8988T (cell line): ENCODE results near the gene TSKS.

Experiments
- DNase-seq: peaks from one replicate; pipeline ENCODE4 v3.0.0; 2011

TSKS gene

DNA sequence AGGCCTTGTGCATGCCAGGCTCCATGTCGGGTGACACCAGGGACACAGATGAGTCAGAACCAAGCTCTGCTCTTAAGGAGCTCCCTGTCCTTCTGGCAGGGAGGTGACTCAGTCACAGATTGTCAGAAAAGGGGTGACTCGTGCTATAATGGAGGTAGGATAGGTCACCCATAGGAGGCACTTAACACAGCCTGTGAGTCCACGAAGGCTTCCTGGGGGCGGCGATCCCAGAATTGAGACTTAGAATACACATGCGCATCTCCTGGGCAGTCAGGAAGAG lies 30.4 kb upstream of the TSKS start:
- DNase-seq = no peak

- no peak for DNase-seq
These were observed 29.9 kb upstream of the TSKS start for GRCh38 chr19:49792829-49793560.

- no peak for DNase-seq
These were observed 28.8 kb upstream of the TSKS start for GRCh38 chr19:49791776-49792445.

DNA sequence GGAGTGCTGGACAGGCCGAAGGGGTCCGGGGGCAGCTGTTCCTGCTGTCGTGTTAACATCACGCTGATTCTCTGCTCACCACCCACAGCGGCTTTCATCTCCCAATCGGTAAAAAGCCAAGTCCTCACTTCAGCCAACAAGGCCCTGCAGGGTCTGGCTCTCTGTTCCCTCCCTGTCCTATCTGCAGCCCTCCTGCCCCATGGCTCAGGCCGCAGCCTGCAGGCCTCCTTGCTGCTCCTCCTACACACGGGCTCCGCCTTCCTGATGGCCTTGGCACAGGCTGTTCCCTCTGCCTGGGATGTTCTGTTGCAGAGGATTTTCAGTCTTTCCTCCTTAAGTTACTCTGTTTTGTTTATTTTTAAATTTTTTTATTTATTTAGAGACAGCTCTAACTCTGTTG lies 27.8 kb upstream of the TSKS start:
- no peak for DNase-seq

GRCh38 chr19:49788857-49789256 lies 25.8 kb upstream of the TSKS start:
- no peak for DNase-seq

GRCh38 chr19:49787746-49788145 lies 24.6 kb upstream of the TSKS start:
- no peak for DNase-seq

DNA sequence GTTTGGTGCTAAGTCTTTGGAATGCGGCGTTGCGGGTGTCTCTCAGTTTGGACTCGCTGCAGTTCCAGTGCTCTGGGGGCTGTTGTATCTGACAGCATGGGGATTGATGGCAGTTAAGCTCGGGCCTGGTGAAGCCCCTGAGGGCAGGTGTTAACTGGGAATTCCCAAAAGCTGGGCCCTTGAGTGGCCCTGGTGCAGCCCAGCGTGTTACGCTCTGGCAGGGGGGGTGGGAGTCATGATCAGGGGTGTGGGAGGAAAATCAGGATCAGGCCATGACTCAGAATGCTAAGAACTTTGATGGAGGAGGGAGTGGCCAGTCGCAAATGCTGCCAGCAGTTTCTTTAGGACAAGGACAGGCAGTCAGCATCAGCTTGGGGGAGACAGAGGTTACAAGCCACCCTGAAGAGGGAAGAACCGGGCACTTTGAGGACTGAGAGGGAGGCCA lies 23.3 kb upstream of the TSKS start:
- no peak for DNase-seq

GRCh38 chr19:49782515-49782914 lies 19.4 kb upstream of the TSKS start:
- DNase-seq = no peak

DNA sequence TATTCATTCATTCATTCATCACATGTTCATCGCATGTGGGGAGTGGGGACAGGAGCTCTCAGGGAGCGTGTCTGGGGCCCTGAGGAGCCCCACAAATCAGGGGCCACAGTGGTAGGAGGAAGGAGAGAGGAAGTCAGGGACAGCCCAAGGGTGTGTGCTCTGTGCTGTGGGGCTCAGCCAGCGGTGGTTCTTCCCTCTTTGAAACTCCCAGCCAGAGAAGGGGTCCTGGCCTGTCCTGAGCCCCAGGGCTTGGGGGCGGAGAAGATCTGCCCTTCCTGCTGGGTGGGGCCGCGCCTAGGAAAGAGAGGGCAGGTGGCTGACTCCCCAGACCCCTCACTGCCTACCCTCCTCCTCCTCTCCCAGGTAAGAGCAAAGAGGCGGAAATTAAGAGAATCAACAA lies 18.3 kb upstream of the TSKS start:
- DNase-seq = no peak

GRCh38 chr19:49780861-49781260 lies 17.8 kb upstream of the TSKS start:
- no peak for DNase-seq

- no peak for DNase-seq
These were observed 16.8 kb upstream of the TSKS start for GRCh38 chr19:49779731-49780555.

DNA sequence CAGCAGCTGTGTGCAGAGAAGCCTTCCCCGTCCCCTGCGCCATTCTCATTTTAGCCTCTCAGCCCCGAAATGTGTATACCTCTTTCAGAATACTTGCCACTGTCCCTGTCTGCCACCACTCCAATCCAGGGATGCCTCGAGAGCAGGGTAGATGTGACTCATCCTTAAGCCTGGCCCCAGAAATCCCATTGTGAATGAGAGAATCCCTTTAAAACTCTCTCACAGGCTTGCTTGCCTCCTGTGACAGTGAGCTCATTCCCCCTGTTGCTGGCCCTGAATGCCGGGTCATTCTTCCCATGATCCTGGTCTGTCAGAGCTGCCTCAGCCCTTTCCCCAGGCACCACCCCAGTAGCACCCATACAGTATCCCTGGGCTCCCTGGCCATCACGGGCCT lies 13.3 kb upstream of the TSKS start:
- DNase-seq = no peak

DNA sequence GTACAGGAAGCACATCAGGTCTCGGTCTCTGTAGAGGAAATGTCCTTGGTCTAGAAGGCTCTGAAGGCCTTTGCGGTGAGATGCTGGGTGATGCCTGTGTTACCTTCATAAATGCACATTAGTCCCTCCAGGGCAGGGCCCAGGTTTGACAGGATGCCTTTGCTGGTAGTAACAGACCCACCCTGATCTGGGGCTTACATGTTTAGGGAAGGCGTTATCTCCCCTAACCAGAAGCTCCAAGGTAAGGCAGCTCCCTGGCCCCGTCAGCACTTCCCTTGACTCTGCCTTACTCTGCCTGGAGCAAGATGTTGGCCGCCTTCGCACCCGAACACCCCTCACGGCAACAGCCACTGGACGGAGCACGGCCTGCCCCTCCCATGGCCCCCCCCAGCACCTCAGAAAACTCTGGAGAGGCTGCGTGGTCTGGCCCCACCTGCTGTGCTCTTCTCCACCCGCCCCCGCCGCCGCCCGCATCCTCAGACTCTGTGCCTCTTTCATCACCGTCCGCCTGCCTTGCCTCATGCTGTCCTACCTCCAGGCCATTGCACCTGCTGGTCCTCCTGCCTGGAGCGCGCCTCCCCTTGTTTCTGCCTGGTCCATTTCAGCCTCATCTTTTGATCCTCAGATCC lies 12.8 kb upstream of the TSKS start:
- DNase-seq = no peak

DNA sequence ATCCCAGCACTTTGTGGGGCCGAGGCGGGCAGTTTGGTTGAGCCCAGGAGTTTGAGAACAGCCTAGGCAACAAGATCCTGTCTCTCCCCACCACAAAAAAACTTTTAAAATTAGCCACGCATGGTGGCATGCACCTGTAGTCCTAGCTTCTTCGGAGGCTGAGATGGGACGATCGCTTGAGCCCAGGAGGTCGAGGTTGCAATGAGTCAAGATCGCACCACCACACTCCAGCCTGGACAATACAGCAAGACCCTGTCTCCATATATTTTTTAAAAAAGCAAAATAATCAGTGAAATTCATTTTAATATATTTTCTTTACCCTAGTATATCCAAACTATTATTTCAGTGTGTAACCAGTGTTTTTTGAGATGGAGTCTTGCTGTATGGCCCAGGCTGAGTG lies 11.9 kb upstream of the TSKS start:
- no peak for DNase-seq

GRCh38 chr19:49773663-49774350 lies 10.7 kb upstream of the TSKS start:
- DNase-seq = no peak

DNA sequence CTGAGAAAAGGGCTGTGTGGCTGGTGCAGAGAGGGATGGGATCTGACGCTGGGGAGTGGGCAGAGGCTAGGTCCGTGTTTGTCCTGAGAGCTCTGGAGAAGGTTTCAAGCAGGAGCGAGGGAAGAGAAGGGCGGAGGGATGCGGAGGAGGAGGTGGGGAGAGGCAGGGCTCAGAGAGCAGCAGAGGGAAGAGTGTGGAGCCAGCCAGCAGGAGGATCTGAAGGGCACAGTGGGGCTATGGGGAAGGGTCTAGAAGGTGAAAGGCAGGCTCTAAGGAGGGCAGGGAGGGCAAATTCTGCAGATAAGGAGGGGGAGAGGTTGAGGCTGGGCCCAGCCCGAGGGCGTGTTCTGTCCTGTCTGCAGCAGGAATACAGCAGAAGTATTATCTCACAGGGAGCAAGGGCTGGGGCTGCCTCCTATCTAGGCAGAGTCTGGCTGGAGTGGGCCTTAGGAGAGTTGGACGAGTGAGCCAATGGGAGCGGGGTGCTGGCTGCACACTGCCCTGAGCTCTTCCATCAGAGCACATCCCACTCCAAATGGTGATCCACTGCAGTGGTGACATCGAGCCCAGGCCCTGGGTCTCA lies 9.8 kb upstream of the TSKS start:
- no peak for DNase-seq

GRCh38 chr19:49771674-49772139 lies 8.6 kb upstream of the TSKS start:
- DNase-seq = no peak

DNA sequence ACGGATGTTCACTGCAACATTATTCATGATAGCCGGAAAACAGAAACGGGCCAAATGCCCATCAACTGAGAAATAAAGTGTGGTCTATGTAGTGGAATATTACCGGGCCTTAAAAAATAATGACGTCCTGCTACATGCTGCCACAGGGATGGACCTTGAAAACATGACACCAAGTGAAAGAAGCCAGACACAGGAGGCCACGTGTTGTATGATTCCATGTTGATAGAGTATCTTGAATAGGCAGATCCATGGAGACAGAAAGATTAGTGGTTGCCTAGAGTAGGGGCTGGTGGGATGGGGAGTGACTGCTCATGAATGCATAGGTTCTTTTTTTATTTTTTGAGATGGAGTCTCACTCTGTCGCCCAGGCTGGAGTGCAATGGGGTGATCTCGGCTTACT lies 7.4 kb upstream of the TSKS start:
- no peak for DNase-seq

DNA sequence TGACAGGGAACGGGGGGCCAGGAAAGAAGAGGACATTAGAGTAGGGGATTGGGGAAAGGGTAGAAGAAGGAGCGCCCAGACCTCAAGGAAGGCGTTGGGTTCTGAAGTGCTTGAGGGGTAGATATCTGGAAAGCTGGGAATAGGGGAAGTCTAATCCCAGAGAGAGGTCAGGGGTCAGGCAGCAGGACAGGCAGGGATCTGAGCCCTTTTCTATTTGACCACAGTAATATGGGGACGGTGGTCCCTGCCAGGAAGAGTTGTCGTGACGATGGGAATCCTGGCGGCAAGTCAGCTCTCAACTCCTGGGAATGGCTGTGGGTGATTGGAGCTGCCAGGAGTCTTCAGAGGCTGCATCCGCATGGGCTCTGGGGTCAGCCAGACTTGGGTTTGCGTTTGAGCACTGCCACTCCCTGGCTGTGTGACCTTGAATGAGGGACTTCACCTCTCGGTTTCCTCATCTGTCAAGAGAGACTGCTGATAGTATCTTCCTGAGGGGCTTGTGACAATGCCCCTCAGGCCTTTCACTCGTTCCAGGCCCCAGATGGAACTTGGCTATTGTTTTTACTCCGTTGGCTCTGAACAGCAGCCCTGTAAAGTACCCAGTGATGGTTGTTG lies 5.0 kb upstream of the TSKS start:
- DNase-seq = no peak

DNA sequence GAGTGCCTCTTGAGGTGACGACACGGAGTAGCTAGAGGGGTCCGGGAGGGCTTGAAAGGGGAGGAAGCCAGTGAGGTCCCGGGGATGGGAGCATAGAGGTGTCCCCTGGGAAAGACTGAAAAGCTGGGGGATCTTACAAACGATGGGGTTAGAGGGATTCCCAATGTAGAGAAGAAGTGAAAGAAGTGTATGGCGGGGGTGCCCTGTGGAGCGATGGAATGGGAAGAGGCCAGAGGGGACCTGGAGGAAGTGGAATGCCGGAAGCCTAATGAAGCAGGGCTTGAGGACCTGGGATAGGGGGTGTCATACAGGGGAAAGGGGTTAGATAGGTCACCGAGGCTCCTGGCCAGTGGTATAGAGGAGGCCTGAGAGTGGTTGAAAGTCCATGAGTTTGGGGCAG lies 4.3 kb upstream of the TSKS start:
- DNase-seq = no peak

DNA sequence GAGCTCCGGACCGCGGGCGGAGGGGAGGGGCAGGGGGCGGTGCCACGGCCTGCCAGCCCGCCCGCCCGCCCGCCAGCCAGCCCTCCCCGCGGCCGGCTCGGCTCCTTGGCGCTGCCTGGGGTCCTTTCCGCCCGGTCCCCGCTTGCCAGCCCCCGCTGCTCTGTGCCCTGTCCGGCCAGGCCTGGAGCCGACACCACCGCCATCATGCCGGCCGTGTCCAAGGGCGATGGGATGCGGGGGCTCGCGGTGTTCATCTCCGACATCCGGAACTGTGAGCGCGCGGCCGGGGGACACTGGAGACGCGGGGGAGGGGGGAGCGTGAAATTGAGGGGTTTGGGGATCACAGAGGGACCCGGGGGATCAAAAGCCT lies 3.8 kb upstream of the TSKS start, which contains the start of gene AP2A1:
Gene AP2A1, plus strand, starts transcription at position 72 of the 370 bp plus-strand sequence. Its CDS starts 133 bp downstream, at position 205.
- DNase-seq = no peak
